Activated T-cell treated with anti-CD3 and anti-CD28 coated beads, Interleukin-2, amount 50 U/mL, for 72 hours (primary cell): ENCODE measurements around the gene RNF150. TPM values are rescaled to one million over a fixed set of nuclear protein-coding genes. Genes with fewer than 3 reads are reported as not detected.
A peak's percentile ranks its signal among the peaks of the same experiment; 100 is the strongest.

Experiments
- ATAC-seq, 2 donors: fragments of 150-1000 bp; cut with Tn5 transposase; replicated peaks in 1 of 2; 2 replicates each; pipeline ENCODE4 v1.10.0; 2021; ENCODE audit warnings: moderate library complexity in 2 of 2, mild to moderate bottlenecking in 1 of 2
- DNase-seq, 2 donors: peaks; one replicate each; pipeline ENCODE4 v3.0.0; 2021 to 2022; ENCODE audit warnings: mixed read lengths in 1 of 2
- H3K27ac Mint-ChIP-seq: one replicate; pipeline ENCODE4 v1.8.0; 2022; ENCODE audit warnings: mild to moderate bottlenecking, moderate library complexity, mixed read lengths
- H3K27me3 Mint-ChIP-seq: one replicate; pipeline ENCODE4 v1.8.0; 2022; ENCODE audit warnings: low read depth, mixed read lengths
- H3K36me3 Mint-ChIP-seq, 2 donors: one replicate each; pipeline ENCODE4 v1.8.0; 2022; ENCODE audit warnings: mixed read lengths in 2 of 2, mild to moderate bottlenecking in 1 of 2; ENCODE audit not compliant: insufficient read depth in 2 of 2
- H3K4me1 Mint-ChIP-seq: one replicate; pipeline ENCODE4 v1.8.0; 2022; ENCODE audit warnings: low read depth, mixed read lengths
- H3K4me3 Mint-ChIP-seq, 2 donors: one replicate each; pipeline ENCODE4 v1.8.0; 2022; ENCODE audit warnings: mild to moderate bottlenecking in 2 of 2, mixed read lengths in 2 of 2, moderate library complexity in 2 of 2
- H3K9me3 Mint-ChIP-seq, 2 donors: one replicate each; pipeline ENCODE4 v1.8.0; 2022; ENCODE audit warnings: mixed read lengths in 2 of 2
- total RNA-seq, 2 donors: library from RNA; stranded (reverse); gene quantifications; one replicate each; pipeline ENCODE4 v1.2.3, GENCODE V29; 2022

The RNF150 gene
- total RNA-seq, 2 donors from 2014 or later: 0.10 to 0.46 TPM

DNA sequence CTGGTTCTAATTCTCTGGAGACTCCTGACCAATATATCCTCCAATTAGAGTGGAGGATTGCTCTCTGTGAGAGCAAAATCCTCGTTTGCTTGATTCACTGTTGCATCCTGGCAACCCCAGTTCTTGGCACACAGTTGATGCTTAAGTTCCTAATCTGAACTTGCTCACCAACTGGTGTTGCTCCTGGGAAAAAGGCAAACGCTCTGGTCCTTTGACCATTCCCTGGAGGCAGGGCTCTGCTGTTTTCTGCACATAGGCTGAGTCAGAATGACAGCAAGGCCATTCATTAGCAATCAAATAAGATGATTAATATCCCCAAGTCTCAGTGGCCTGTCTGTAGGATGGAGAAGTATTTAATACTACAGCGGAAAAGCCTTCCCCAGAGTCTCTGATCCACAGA lies 204.4 kb downstream of the RNF150 start:
- Mint-ChIP-seq H3K27me3 (peaks cover 11% of the 10 kb centered on the region), H3K27ac (no peak overlapping the region), H3K9me3 (peaks cover 0 to 1% of the 10 kb centered on the region in 2 donors), H3K36me3 (no peaks in the 10 kb centered on the region), H3K4me3 (no peak overlapping the region), H3K4me1 (no peaks in the 10 kb centered on the region)
- DNase-seq: no peak
- no peak for ATAC-seq

DNA sequence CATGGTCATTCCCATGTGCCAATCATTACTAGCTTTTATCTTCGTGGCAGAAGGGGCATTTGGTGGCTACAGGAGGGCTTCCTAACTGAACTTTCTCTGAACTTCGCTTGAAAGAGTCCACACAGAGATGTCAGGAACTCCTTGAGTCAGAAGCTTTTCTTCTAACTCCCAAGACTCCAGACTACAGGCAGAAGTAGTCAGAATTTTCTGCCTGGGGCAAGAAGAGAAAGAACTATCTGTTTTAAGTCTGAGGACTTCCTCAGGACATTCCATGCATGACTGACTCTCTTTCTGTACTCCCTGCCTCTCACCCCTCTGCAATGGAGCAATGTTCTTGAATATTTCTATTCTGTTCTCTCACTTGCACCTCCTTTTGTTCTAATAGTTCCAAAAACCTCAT lies 206.6 kb downstream of the RNF150 start:
- no peak overlapping the region for H3K27ac Mint-ChIP-seq
- ATAC-seq (no peak), DNase-seq (no peak)
- no peaks in the 10 kb centered on the region for H3K36me3 Mint-ChIP-seq
- peaks cover 11% of the 10 kb centered on the region for H3K27me3 Mint-ChIP-seq
- H3K4me3 Mint-ChIP-seq: no peak overlapping the region
- H3K4me1 Mint-ChIP-seq: no peaks in the 10 kb centered on the region
- H3K9me3 Mint-ChIP-seq: peaks cover 0 to 1% of the 10 kb centered on the region in 2 donors

DNA sequence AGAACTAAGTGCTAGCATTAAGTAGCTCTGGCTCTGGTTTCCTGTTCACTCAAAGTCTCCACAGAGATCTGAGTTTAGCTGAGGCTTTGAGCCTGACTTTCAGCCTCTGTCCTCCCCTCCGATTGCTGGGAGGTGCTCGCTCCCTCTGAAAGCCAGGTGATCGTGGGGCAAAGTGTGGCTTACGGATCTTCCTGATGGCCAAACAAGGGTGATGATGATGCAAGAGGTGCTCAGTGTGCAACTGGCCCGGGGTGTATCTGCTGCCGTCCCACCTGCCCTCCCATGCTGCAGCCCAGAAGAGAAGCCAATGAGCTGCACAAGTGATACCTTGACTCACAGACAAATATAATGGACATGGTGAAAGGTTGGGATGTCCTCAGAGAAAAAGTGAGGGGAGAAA lies 207.9 kb downstream of the RNF150 start:
- ATAC-seq (no peak), DNase-seq (no peak)
- Mint-ChIP-seq H3K27me3 (peaks cover 3% of the 10 kb centered on the region), H3K36me3 (no peaks in the 10 kb centered on the region), H3K9me3 (peaks cover 0 to 1% of the 10 kb centered on the region in 2 donors), H3K27ac (no peak overlapping the region), H3K4me3 (no peak overlapping the region), H3K4me1 (no peaks in the 10 kb centered on the region)

DNA sequence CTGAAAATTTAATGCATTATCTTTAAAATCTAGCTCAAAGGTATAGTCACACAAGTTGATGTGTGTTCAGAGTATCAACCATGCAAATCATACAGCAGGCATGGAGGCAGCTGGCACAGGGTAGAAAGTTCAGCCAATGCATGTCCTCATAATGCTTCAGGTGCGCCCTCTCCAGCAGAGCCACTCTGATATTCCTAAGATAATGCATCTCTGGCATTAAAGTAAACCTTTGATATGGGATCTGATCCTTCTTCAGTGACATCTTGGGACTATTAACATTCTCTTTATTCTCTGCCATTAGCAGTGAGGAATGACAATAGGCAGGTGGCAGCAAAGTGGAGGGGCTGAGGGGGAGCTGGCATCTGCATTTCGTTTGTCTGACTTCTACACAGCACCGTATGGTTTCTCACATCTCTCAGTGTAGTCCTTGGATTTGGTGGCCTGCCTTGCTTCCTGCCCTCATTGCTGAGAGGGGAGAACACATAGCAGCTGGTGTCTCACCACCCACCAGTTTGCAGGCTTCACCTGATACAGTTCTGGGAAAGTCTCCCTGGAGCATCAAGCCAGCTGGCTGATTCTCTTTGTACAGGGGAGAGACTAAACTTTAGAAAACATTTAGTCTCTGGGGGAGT lies 208.4 kb downstream of the RNF150 start:
- Mint-ChIP-seq H3K9me3 (peaks cover 0 to 1% of the 10 kb centered on the region in 2 donors), H3K4me3 (no peak overlapping the region), H3K27me3 (no peaks in the 10 kb centered on the region), H3K4me1 (no peaks in the 10 kb centered on the region), H3K27ac (no peak overlapping the region), H3K36me3 (no peaks in the 10 kb centered on the region)
- ATAC-seq (no peak), DNase-seq (no peak)

DNA sequence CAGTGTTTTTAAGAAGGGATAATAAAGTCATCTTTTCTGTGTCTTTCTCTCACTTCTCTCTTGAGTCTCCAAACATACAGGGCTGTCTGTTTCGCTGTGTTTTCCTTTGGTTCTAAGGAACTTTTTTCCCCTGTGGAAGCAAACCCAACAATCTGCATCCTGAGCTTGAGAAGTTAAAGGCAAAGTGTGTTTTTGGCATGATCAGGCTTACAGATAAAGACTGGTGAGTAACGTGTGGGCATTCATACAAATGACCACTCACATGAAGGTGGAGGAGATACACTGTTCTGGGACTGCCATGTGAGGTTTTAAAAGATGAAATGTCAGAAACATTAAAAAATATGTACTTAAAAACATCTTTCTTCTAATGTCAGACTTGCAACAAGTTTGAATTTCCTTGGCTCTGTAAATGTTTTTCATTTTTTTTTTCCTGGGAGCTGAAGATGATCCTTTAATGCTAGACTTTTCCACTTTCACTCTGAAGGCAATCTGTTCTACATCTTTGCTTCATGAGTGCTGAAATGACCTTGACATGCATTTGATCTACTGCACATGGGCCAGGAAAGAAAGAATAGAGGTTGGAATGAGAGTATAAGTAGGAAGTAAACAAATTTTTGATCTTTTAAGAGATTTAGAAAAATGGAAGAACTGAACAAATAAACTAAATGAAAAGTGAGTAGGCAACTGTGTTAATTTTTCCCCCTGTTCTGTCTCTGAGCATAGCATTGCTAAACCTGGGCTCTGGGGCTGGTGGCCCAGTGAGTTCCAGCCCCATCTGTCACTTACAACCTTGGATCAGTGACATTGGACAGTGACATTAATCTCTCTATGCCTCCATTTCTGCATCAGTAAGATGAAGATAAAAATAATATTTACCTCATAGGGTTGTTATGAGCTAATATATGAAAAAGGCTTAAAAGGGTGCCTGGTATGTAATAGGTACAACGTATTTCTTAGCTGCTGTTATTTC lies 226.0 kb downstream of the RNF150 start:
- Mint-ChIP-seq H3K36me3 (no peaks in the 10 kb centered on the region), H3K27me3 (no peaks in the 10 kb centered on the region), H3K4me1 (no peaks in the 10 kb centered on the region), H3K9me3 (no peaks in the 10 kb centered on the region), H3K27ac (no peak overlapping the region), H3K4me3 (no peak overlapping the region)
- ATAC-seq (no peak), DNase-seq (no peak)

DNA sequence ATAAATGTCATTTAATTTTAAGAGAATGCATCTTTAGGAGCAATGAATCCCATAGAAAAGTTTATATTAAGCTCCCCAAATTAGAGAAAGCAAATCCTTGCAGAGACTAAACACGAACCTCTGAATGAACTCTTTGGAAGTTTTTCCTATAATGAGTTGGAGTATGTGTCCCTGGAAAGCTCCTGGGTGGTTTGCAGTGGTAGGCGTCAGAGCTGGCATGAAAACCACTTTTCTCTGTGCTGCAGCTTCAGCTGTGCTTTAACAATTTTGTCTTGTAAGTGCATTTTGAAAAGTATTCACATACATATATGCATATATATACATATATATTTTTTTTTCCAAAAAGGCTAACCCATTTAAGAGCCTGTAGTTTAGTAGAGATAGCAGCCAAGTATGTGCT lies 228.4 kb downstream of the RNF150 start:
- no peaks in the 10 kb centered on the region for H3K9me3 Mint-ChIP-seq
- H3K4me3 Mint-ChIP-seq: no peak overlapping the region
- no peaks in the 10 kb centered on the region for H3K4me1 Mint-ChIP-seq
- ATAC-seq: no peak
- no peak overlapping the region for H3K27ac Mint-ChIP-seq
- H3K36me3 Mint-ChIP-seq: no peaks in the 10 kb centered on the region
- H3K27me3 Mint-ChIP-seq: no peaks in the 10 kb centered on the region
- DNase-seq: no peak

DNA sequence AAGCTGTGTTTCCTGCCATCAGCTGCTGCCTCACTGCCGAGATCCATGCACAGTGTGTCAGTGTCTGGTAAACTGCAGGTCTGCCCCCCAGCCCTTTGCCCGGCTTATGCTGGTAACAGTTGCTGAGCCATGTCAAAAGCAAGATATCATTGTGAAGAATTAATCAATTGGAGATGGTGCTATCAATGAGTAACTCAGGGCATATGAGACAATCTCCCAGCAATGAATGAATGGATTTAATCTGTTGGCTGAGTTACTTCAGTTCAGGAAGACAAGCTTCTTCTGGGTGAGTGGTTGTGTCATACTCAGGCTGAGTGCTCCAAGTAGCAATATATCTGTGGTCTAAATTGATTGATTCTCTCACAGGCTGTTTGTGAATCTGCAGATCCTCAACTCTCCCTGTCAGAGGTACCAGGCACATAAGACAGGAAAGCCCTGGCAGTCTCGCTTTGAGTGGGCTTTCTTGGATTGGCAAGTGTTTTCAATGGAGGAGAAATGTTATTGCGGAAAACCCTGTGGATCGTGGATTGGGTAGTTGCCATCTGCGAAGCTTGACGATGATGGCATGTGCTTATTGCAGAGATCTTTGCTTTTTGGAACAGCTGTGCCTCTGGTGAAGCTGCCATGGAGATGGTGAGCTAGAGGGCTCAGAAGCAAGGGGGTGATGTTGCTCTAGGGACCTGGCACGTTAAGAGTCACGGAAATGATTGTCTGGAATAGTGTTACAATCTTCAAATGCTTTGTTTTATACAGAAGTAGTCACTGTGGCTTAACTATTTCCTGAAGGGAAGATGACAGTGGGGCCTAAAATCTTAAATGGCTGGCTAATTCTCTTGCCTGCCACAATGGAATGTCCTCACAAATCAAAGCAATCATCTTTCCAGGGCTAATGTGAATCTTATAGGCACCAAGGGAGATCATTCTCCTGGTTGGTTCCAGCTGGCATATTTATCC lies 229.5 kb downstream of the RNF150 start:
- H3K9me3 Mint-ChIP-seq: no peaks in the 10 kb centered on the region
- no peak overlapping the region for H3K27ac Mint-ChIP-seq
- ATAC-seq (no peak), DNase-seq (no peak)
- H3K4me3 Mint-ChIP-seq: no peak overlapping the region
- H3K36me3 Mint-ChIP-seq: no peaks in the 10 kb centered on the region
- H3K4me1 Mint-ChIP-seq: no peaks in the 10 kb centered on the region
- H3K27me3 Mint-ChIP-seq: no peaks in the 10 kb centered on the region

DNA sequence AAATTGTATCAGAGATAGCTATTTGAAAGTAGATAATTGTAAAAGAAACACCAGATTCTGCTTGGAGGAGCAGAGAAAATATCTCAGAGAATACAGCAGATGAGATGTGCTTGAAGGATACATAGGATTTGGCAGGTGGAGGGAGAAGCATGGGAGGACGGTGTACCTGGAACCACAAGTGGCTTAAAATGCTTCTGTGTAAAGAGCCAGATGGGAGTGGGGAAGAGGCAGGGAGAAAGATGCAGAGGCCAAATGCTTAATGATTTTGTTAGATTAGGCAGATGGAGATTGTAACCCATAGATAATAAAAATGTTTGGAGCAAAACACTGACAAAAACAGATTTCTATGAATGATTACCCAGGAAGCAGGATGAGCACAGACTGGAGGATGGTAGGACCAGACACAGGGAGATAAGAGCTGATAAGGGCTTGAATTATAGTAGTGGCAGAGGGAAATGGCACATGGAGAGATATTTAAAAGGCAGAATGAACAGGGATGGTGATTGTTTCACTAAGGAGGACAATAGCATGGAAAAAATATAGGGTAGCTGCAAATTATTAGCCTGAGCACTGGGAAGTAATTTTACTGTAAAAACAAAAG lies 231.4 kb downstream of the RNF150 start:
- H3K4me3 Mint-ChIP-seq: no peak overlapping the region
- no peaks in the 10 kb centered on the region for H3K9me3 Mint-ChIP-seq
- ATAC-seq (no peak), DNase-seq (no peak)
- H3K4me1 Mint-ChIP-seq: no peaks in the 10 kb centered on the region
- H3K36me3 Mint-ChIP-seq: no peaks in the 10 kb centered on the region
- no peaks in the 10 kb centered on the region for H3K27me3 Mint-ChIP-seq
- H3K27ac Mint-ChIP-seq: no peak overlapping the region

DNA sequence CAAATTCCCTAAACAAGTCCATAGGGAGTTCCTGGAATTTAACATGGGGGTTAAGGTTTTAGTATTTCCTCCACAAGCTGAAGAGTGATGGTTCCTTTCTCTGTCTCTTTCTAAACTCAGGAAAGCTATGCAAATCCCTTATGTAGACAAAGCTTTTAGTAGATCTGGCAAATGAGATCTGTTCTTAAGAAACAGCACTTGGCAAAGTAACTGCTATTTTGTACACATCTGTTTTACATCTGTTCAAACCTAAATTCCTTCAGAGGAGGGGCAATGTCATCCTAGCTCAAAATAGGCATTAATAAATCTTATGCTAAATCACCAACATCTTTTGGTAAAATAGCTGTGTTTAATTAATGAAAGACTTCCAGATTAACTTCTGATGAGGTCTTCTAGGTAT lies 239.3 kb downstream of the RNF150 start:
- no peak overlapping the region for H3K4me3 Mint-ChIP-seq
- H3K9me3 Mint-ChIP-seq: no peaks in the 10 kb centered on the region
- no peak overlapping the region for H3K27ac Mint-ChIP-seq
- H3K36me3 Mint-ChIP-seq: no peaks in the 10 kb centered on the region
- DNase-seq (no peak), ATAC-seq (no peak)
- H3K27me3 Mint-ChIP-seq: peaks cover under 1% of the 10 kb centered on the region
- no peaks in the 10 kb centered on the region for H3K4me1 Mint-ChIP-seq

DNA sequence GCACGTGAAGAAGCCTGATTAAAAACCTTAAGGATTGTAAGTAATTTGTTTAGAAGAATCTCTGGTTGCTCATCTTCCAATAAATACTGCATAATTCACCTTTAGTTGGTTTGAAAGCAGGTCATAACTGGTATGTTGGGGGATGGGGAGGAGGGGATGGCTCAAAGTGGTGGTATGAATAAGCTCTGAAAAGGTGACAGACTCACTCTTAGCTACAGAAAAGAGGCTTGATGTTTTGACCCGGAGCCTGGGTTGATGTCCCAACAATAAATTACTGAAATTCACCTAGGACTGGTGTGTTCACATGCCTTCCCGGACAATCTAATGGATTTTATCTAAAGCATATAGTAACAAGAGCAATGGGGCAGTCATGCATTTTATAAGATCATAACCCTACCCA lies 245.2 kb downstream of the RNF150 start:
- Mint-ChIP-seq H3K36me3 (peaks cover 3 to 4% of the 10 kb centered on the region in 2 donors), H3K27ac (no peak overlapping the region), H3K4me3 (no peak overlapping the region), H3K27me3 (peaks cover 4% of the 10 kb centered on the region), H3K4me1 (no peaks in the 10 kb centered on the region), H3K9me3 (peaks cover 4 to 8% of the 10 kb centered on the region in 2 donors)
- no peak for DNase-seq
- ATAC-seq: no peak

DNA sequence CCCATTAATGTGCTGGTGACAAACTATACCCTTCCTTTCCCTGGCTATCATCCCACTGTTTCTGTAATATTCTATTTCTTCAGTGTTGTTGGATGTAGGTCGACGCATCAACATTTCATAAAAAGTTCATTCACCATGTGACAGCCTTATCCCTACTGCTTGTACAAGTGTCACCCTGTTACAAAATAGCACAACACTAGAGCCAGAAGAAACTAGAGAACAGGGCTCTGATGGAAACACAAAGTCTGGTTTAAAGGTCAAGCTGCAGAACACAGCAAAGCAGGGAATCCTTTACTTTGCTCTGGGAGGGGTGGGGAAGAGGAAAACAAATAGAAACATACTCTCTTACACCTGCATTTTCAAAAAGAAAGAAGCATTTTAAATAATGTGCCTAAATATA lies 245.8 kb downstream of the RNF150 start:
- Mint-ChIP-seq H3K27ac (no peak overlapping the region), H3K9me3 (peaks cover 6 to 8% of the 10 kb centered on the region in 2 donors), H3K4me3 (no peak overlapping the region), H3K36me3 (peaks cover 3 to 4% of the 10 kb centered on the region in 2 donors), H3K4me1 (no peaks in the 10 kb centered on the region), H3K27me3 (peaks cover 4% of the 10 kb centered on the region)
- no peak for ATAC-seq
- DNase-seq: no peak

DNA sequence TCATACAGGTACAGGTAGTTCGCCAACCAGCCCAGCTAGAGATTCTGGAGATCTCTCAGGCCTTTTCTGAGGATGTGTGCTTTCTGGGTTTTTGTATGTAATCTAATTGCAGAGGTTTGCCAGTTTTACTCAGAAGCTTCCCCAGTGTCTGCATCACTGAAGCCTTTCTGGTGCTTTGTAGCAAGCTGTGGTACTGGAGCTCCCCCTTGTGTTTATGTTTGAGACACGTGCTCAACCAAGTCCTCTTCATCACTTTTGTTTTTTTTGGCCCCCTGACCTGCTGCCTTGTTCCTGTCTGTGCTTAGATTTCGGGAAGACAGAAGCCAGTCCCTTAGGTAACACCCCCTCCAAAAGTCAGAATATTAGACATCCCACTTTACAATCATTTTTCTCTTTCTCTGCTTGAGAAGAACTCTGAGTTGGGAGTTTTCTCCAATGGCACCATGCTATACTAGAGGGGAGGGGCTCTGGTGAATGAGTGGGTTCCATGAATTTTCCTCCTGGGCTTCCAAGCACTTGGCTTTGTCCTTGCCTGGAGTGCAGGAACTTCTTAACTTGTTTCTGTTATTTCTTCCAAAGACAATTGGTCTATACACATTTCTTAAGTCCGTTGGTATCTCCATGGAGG lies 248.7 kb downstream of the RNF150 start:
- ATAC-seq (peak in 1 of 2 donors; percentile 44), DNase-seq (peak; percentile 25 to 35)
- Mint-ChIP-seq H3K4me3 (no peak overlapping the region), H3K27me3 (peaks cover 4% of the 10 kb centered on the region), H3K27ac (no peak overlapping the region), H3K9me3 (peaks cover 6 to 11% of the 10 kb centered on the region in 2 donors), H3K4me1 (no peaks in the 10 kb centered on the region), H3K36me3 (peaks cover 3 to 6% of the 10 kb centered on the region in 2 donors)
